Prostate gland (tissue), 2 donors: ENCODE data around the gene C16orf89. TPM values are rescaled to one million over a fixed set of nuclear protein-coding genes. Genes with fewer than 3 reads are reported as not detected.

Source experiments
- DNase-seq: peaks from one replicate; pipeline ENCODE4 v3.0.0-alpha.2; 2019; ENCODE audit warnings: low spot score
- H3K27ac ChIP-seq, 2 donors: fragments of 200-600 bp; sonication (generic); 2 replicates each; pipeline ENCODE4 v1.5.1; 2017 to 2019
- H3K27me3 ChIP-seq: fragments of 200-600 bp; sonication (generic); replicated peaks from 2 replicates; pipeline ENCODE4 v1.5.1; 2019; ENCODE audit not compliant: insufficient read depth
- H3K36me3 ChIP-seq, 2 donors: fragments of 200-600 bp; sonication (generic); 1 replicate in 1 of 2; 2 replicates in 1 of 2; pipeline versions ENCODE4 v1.5.1 to v1.8.1; 2017 to 2019
- H3K4me1 ChIP-seq: fragments of 200-600 bp; sonication (generic); replicated peaks from 2 replicates; pipeline ENCODE4 v1.5.1; 2019
- H3K4me3 ChIP-seq, 2 donors: fragments of 200-600 bp; sonication (generic); 2 replicates each; pipeline ENCODE4 v1.5.1; 2017 to 2019
- H3K9me3 ChIP-seq: fragments of 200-600 bp; sonication (generic); 2 replicates; pipeline ENCODE4 v1.5.1; 2017
- CTCF ChIP-seq, 4 experiments: fragments of 200-600 bp in 2 of 4; fragments of 450-650 bp in 2 of 4; sonication (generic) in 2 of 4; IDR thresholded peaks; 1 replicate in 3 of 4; 2 replicates in 1 of 4; pipeline ENCODE4 v1.5.1; 2016 to 2019; ENCODE audit warnings: antibody characterized with exemption in 4 of 4, mild to moderate bottlenecking in 2 of 4, moderate library complexity in 2 of 4
- POLR2A ChIP-seq: fragments of 450-650 bp; IDR thresholded peaks from one replicate; pipeline ENCODE4 v1.6.1; 2016; ENCODE audit warnings: antibody characterized with exemption, mild to moderate bottlenecking
- POLR2AphosphoS5 ChIP-seq: sonication (generic); formaldehyde crosslinking; IDR thresholded peaks from one replicate; pipeline ENCODE4 v1.6.1; 2017; ENCODE audit warnings: antibody characterized with exemption
- WGBS: methylation state at CpG from one replicate; pipeline ENCODE4 v1.1.5; 2018; 5-methylcytosine and 5-hydroxymethylcytosine counted together
- intact Hi-C: fragments of 100-400 bp; cut with DNase I; formaldehyde crosslinking; loops from one replicate; pipeline ENCODE4 v1.14.2; 2022
- total RNA-seq, 2 donors: library from RNA; depleted of rRNA; stranded (reverse); fragments of >200 nt; gene quantifications; one replicate each; pipeline ENCODE4 v1.1.0, GENCODE V29; 2016

C16orf89 gene
- total RNA-seq, 2 donors from 2014 or later = 6.6 to 29.4 TPM

GRCh38 chr16:5001986-5002385 lies 63.8 kb downstream of the C16orf89 start:
- no peak overlapping the region for H3K4me3 ChIP-seq
- H3K36me3 ChIP-seq = no peaks in the 10 kb centered on the region
- TF ChIP-seq CTCF (IDR thresholded peaks at IDR 0.05) (no peak), POLR2A (no peak), POLR2AphosphoS5 (no peak)
- DNase-seq = no peak
- H3K4me1 ChIP-seq = no peaks in the 10 kb centered on the region
- no peaks in the 10 kb centered on the region for H3K27me3 ChIP-seq
- WGBS = 65% methylated on average over 6 of the region's 6 CpGs
- intact Hi-C loops = no loop called here
- no peak overlapping the region for H3K27ac ChIP-seq
- H3K9me3 ChIP-seq = no peaks in the 10 kb centered on the region

- DNase-seq = no peak
- TF ChIP-seq POLR2AphosphoS5 (no peak), POLR2A (no peak), CTCF (IDR thresholded peaks at IDR 0.05) (no peak)
- no peak overlapping the region for H3K4me3 ChIP-seq
- H3K27ac ChIP-seq = no peak overlapping the region
- 66% methylated on average over 7 of the region's 7 CpGs for WGBS
- H3K27me3 ChIP-seq = no peaks in the 10 kb centered on the region
- H3K4me1 ChIP-seq = no peaks in the 10 kb centered on the region
- H3K36me3 ChIP-seq = no peaks in the 10 kb centered on the region
- intact Hi-C loops = no loop called here
- H3K9me3 ChIP-seq = no peaks in the 10 kb centered on the region
Measured at GRCh38 chr16:5001571-5001970, 64.2 kb downstream of the C16orf89 start.

GRCh38 chr16:5000573-5001001 lies 65.2 kb downstream of the C16orf89 start:
- Histone ChIP-seq H3K27ac (no peak overlapping the region), H3K4me1 (no peaks in the 10 kb centered on the region), H3K9me3 (no peaks in the 10 kb centered on the region), H3K4me3 (no peak overlapping the region), H3K27me3 (no peaks in the 10 kb centered on the region), H3K36me3 (no peaks in the 10 kb centered on the region)
- 83% methylated on average over 19 of the region's 19 CpGs for WGBS
- DNase-seq = no peak
- intact Hi-C loops = no loop called here
- TF ChIP-seq POLR2AphosphoS5 = no peak
- no peak for TF ChIP-seq CTCF (IDR thresholded peaks at IDR 0.05)
- TF ChIP-seq POLR2A = no peak

GRCh38 chr16:4994719-4995434 lies 70.9 kb downstream of the C16orf89 start:
- Histone ChIP-seq H3K27ac (no peak overlapping the region), H3K36me3 (no peaks in the 10 kb centered on the region), H3K27me3 (peaks cover 2% of the 10 kb centered on the region), H3K4me1 (no peaks in the 10 kb centered on the region), H3K9me3 (no peaks in the 10 kb centered on the region), H3K4me3 (no peak overlapping the region)
- intact Hi-C loops = no loop called here
- 57% methylated on average over 18 of the region's 18 CpGs for WGBS
- DNase-seq = no peak
- no peak for TF ChIP-seq POLR2AphosphoS5
- TF ChIP-seq CTCF (IDR thresholded peaks at IDR 0.05) = no peak
- TF ChIP-seq POLR2A = no peak

Other genes with a start within 250 kb of the C16orf89 start
- 10 to 100 TPM; 57.4 to 60.8 TPM for gene GLYR1, start 218.7 kb downstream of the C16orf89 start, total RNA-seq
- gene UBN1, start 218.5 kb downstream of the C16orf89 start, total RNA-seq = 10 to 100 TPM; 28.2 to 56.9 TPM
- 10 to 100 TPM; 39.4 to 64.3 TPM for gene PPL, start 128.8 kb downstream of the C16orf89 start, total RNA-seq
- gene SEC14L5, start 107.6 kb downstream of the C16orf89 start, total RNA-seq = under 1 TPM; 0.74 to 0.77 TPM
- 10 to 100 TPM; 29.1 to 32.3 TPM for gene NAGPA, start 32.0 kb downstream of the C16orf89 start, total RNA-seq
- 10 to 100 TPM; 35.1 to 37.7 TPM for gene ALG1, start 5.9 kb upstream of the C16orf89 start, total RNA-seq
- gene EEF2KMT, start 31.8 kb upstream of the C16orf89 start, total RNA-seq = 10 to 100 TPM; 10.1 to 10.8 TPM